Endothelial cell of umbilical vein (primary cell): Measurements from ENCODE around the gene MEX3D. TPM values are rescaled to one million over a fixed set of nuclear protein-coding genes. Genes with fewer than 3 reads are reported as not detected.

Source experiments
- BruUV-seq: library from RNA; stranded (reverse); fragments of 400-500 nt; replicated peaks from 2 replicates; lab custom pipeline; 2021; lab: Mats Ljungman, UMichigan
- CTCF ChIA-PET: fragments of 300-600, 350-600 bp; sonication (Branson Sonifier 250); formaldehyde crosslinking; loops from one replicate; lab custom pipeline; 2021; ENCODE audit warnings: antibody characterized with exemption, inconsistent platforms; lab: Charles Lee
- POLR2A ChIA-PET: fragments of 300-600, 350-600 bp; sonication (Branson Sonifier 250); formaldehyde crosslinking; loops from one replicate; lab custom pipeline; 2021; ENCODE audit warnings: antibody characterized with exemption, inconsistent platforms; lab: Charles Lee
- DNase-seq: peaks from one replicate; pipeline ENCODE4 v3.0.0-alpha.2; 2011; ENCODE audit warnings: low read depth, low spot score
- FAIRE-seq: peaks from 2 replicates; lab custom pipeline; 2011; peaks lifted over from hg19 to GRCh38; lab: Jason Lieb, UNC
- H2AFZ ChIP-seq: 2 replicates; pipeline ENCODE4 v1.6.0; 2012; ENCODE audit warnings: low read depth, low read length, control low read depth, inconsistent platforms
- H3K27ac ChIP-seq: 2 replicates; pipeline ENCODE4 v1.5.1; 2011; ENCODE audit warnings: low read depth, mild to moderate bottlenecking, control low read depth, low read length, moderate library complexity; ENCODE audit not compliant: insufficient read depth
- H3K27me3 ChIP-seq, 2 experiments: 2 replicates each; pipeline versions ENCODE4 v1.6.0 to v1.6.1; 2011; ENCODE audit warnings: low read length in 2 of 2, mixed read lengths in 1 of 2; ENCODE audit not compliant: control insufficient read depth in 2 of 2, insufficient read depth in 2 of 2
- H3K36me3 ChIP-seq, 2 experiments: 2 replicates in 1 of 2; 3 replicates in 1 of 2; pipeline ENCODE4 v1.5.1; 2011; ENCODE audit warnings: low read length in 2 of 2, mild to moderate bottlenecking in 1 of 2, moderate library complexity in 1 of 2; ENCODE audit not compliant: control insufficient read depth in 2 of 2, insufficient read depth in 2 of 2; ENCODE audit errors: extremely low read depth in 1 of 2
- H3K4me1 ChIP-seq: 3 replicates; pipeline ENCODE4 v1.5.1; 2011; ENCODE audit warnings: mild to moderate bottlenecking, low read length; ENCODE audit not compliant: control insufficient read depth, insufficient read depth; ENCODE audit errors: extremely low read depth
- H3K4me2 ChIP-seq: 2 replicates; pipeline ENCODE4 v1.6.1; 2011; ENCODE audit warnings: low read length, control low read depth, mixed read lengths; ENCODE audit not compliant: insufficient read depth
- H3K4me3 ChIP-seq, 3 experiments: fragments of 200-600 bp in 1 of 3; sonication (generic), shearing (Covaris generic) in 1 of 3; replicated peaks in 1 of 3; 2 replicates each; pipeline ENCODE4 v1.5.1; 2011 to 2016; ENCODE audit warnings: control low read depth in 3 of 3, low read length in 3 of 3, mild to moderate bottlenecking in 2 of 3, inconsistent platforms in 1 of 3, low read depth in 1 of 3, moderate library complexity in 1 of 3; ENCODE audit not compliant: insufficient read depth in 1 of 3
- H3K79me2 ChIP-seq: 2 replicates; pipeline ENCODE4 v1.6.0; 2012; ENCODE audit warnings: low read length, inconsistent platforms; ENCODE audit not compliant: control insufficient read depth, insufficient read depth
- H3K9ac ChIP-seq: replicated peaks from 2 replicates; pipeline ENCODE3; 2011; ENCODE audit warnings: low read length, control low read depth; ENCODE audit not compliant: insufficient read depth; ENCODE audit errors: extremely low read depth
- H3K9me1 ChIP-seq: replicated peaks from 3 replicates; pipeline ENCODE4 v1.6.0; 2011; ENCODE audit warnings: mild to moderate bottlenecking, low read length; ENCODE audit not compliant: control insufficient read depth, insufficient read depth; ENCODE audit errors: extremely low read depth
- H3K9me3 ChIP-seq: replicated peaks from 2 replicates; pipeline ENCODE4 v1.5.1; 2012; ENCODE audit warnings: low read length, inconsistent platforms; ENCODE audit not compliant: control insufficient read depth, insufficient read depth
- H4K20me1 ChIP-seq: replicated peaks from 2 replicates; pipeline ENCODE3; 2011; ENCODE audit warnings: mild to moderate bottlenecking, low read length; ENCODE audit not compliant: control insufficient read depth, insufficient read depth; ENCODE audit errors: extremely low read depth
- CTCF ChIP-seq, 2 donors: IDR thresholded peaks; 1 replicate in 1 of 2; 2 replicates in 1 of 2; pipeline ENCODE4 v1.5.1; 2011; ENCODE audit warnings: low read length in 2 of 2, mild to moderate bottlenecking in 2 of 2, moderate library complexity in 2 of 2, control low read depth in 1 of 2, inconsistent platforms in 1 of 2, low read depth in 1 of 2; ENCODE audit not compliant: insufficient read depth in 1 of 2; ENCODE audit errors: extremely low read depth in 1 of 2
- FOS ChIP-seq: IDR thresholded peaks from 2 replicates; pipeline ENCODE4 v1.6.1; 2011; ENCODE audit warnings: mild to moderate bottlenecking, low read length, moderate library complexity, borderline replicate concordance; ENCODE audit not compliant: insufficient read depth
- MAX ChIP-seq: IDR thresholded peaks from 2 replicates; pipeline ENCODE4 v1.6.1; 2011; ENCODE audit not compliant: insufficient read depth, insufficient read length
- MYC ChIP-seq: IDR thresholded peaks from one replicate; pipeline ENCODE4 v1.6.1; 2011; ENCODE audit warnings: mild to moderate bottlenecking, low read depth, low read length
- POLR2AphosphoS5 ChIP-seq: IDR thresholded peaks from 2 replicates; pipeline ENCODE4 v1.6.1; 2012; ENCODE audit warnings: low read depth, mild to moderate bottlenecking, control low read depth, low read length, moderate library complexity; ENCODE audit not compliant: insufficient read depth
- dilution Hi-C: fragments of 300-500 bp; cut with MboI; formaldehyde crosslinking; loops from one replicate; pipeline ENCODE4 v1.15.0; 2019; ENCODE audit warnings: low sequenced_read_pairs; ENCODE audit not compliant: extremely low pct_ligation_motif_present
- intact Hi-C: fragments of 100-400 bp; cut with micrococcal nuclease; formaldehyde crosslinking; loops from one replicate; pipeline ENCODE4 v1.10.0; 2022
- polyA plus RNA-seq, 4 experiments: library from polyadenylated mRNA; depleted of rRNA in 3 of 4; stranded (reverse) in 3 of 4; unstranded in 1 of 4; fragments of >200 nt; gene quantifications; 2 replicates each; pipeline versions ENCODE4 v1.2.1 to v1.2.3, GENCODE V29; 2011 to 2012; ENCODE audit warnings: missing spikeins in 1 of 4
- total RNA-seq: library from RNA; stranded (reverse); gene quantifications from 2 replicates; pipeline ENCODE4 v1.2.3, GENCODE V29; 2021

The MEX3D gene
- total and polyA plus RNA-seq, 2 donors (not counting 3 experiments of a cell fraction or from before 2014, with no cell fraction given) = 30.0 to 96.7 TPM

- peaks cover 12 to 42% of the 10 kb centered on the region in 2 experiments for H3K36me3 ChIP-seq
- intact Hi-C loops = no loop called here
Observed at GRCh38 chr19:1582201-1582600, 14.1 kb upstream of the MEX3D start.

GRCh38 chr19:1580957-1581356 is 12.8 kb upstream of the MEX3D start:
- Histone ChIP-seq H3K27ac (no peak overlapping the region), H3K4me3 (no peak overlapping the region), H3K4me1 (no peaks in the 10 kb centered on the region), H2AFZ (no peak overlapping the region), H3K9ac (no peak overlapping the region), H3K4me2 (no peak overlapping the region), H3K9me1 (no peaks in the 10 kb centered on the region), H3K27me3 (no peaks in the 10 kb centered on the region), H3K36me3 (peaks cover 12 to 50% of the 10 kb centered on the region in 2 experiments), H3K79me2 (peaks cover 7% of the 10 kb centered on the region), H4K20me1 (no peaks in the 10 kb centered on the region), H3K9me3 (no peaks in the 10 kb centered on the region)
- no peak for DNase-seq
- no TSS peak for BruUV-seq
- ChIA-PET CTCF (interaction anchor here (0.8 kb wide), 1 partner anchor 10 kb away, joined by 4 read pairs; no protein-coding TSS in a partner anchor), POLR2A (interaction anchor here (0.6 kb wide), 1 partner anchor 18 kb away, joined by 6 read pairs; no protein-coding TSS in a partner anchor)
- dilution Hi-C loops = no loop called here
- no peak for FAIRE-seq
- intact Hi-C loops = no loop called here
- TF ChIP-seq CTCF (IDR thresholded peaks at IDR 0.05; ENCODE audit: extremely low read depth in 1 of 2, insufficient read depth in 1 of 2, low read depth in 1 of 2, low read length in 2 of 2) (no peak), POLR2AphosphoS5 (no peak), MAX (no peak)

More at GRCh38 chr19:1582201-1582600, 14.1 kb upstream of the MEX3D start:
- Histone ChIP-seq H3K9me1 (no peaks in the 10 kb centered on the region), H3K4me3 (no peak overlapping the region), H3K9ac (no peak overlapping the region), H3K4me2 (no peak overlapping the region), H3K27me3 (no peaks in the 10 kb centered on the region), H3K27ac (no peak overlapping the region), H3K9me3 (no peaks in the 10 kb centered on the region), H3K79me2 (peaks cover 15% of the 10 kb centered on the region), H3K4me1 (no peaks in the 10 kb centered on the region), H2AFZ (no peak overlapping the region), H4K20me1 (no peaks in the 10 kb centered on the region)
- ChIA-PET CTCF (no interaction called here), POLR2A (no interaction called here)
- TF ChIP-seq FOS (no peak), MYC (no peak), CTCF (IDR thresholded peaks at IDR 0.05; ENCODE audit: extremely low read depth in 1 of 2, insufficient read depth in 1 of 2, low read depth in 1 of 2, low read length in 2 of 2) (no peak)
- no TSS peak for BruUV-seq
- FAIRE-seq (no peak), DNase-seq (no peak)
- dilution Hi-C loops = no loop called here
